ENCODE measurements around the gene BICDL1.

Gene BICDL1

DNA sequence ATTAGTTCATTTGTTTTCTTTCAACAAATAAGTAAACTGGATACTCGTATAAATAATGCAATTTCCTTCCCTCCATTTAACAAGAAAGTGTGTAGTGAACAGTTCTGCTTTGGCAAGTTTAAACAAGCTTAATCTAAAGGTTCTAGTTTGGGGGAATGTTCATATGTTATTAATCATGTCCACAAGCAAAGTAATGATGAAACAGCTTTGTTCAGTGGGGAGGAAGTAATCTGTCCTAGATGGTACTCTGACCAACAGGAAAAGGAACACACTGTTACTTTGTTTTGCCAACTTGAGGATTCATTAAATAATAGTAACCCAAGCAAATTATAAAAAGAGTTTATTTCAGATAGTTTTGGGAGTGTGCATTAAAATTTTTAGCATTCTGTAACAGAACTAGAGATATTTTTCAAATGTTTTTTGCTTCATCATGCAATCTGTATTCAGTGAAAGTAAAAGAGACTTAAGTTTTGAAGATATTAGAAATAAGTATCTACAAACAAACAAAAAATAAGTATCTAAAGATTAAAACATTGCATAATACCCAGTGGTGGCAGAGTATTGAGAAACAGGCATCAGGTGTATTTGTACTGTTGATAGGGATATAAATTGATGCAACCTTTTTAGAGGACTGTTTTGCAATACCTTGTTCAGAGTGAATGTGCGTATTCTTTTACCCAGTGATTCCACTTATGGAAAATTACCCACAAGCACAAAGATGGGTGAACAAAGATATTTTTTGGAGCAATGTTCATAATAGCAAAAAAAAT, 66.4 kb downstream of the BICDL1 start:
- DNase-seq: no peak

DNA sequence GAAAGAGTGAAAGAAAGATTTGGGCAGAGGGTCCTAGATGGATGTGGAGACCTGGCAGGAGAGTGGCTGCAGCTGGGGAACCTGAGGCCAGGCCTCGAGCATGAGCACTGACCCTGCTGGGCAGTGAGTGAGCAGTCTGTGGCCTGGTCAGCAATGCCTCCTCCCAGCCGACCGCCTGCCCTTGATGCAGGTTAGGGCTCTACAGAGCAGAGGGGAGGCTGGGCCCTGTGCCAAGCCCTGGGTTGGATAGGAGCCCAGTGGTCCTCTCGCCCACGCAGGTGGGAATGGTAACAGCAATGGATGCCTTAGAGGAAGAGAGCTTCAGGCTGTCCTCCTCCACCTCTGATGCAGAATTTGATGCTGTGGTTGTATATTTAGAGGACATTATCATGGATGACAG, 67.7 kb downstream of the BICDL1 start:
- DNase-seq: no peak

DNA sequence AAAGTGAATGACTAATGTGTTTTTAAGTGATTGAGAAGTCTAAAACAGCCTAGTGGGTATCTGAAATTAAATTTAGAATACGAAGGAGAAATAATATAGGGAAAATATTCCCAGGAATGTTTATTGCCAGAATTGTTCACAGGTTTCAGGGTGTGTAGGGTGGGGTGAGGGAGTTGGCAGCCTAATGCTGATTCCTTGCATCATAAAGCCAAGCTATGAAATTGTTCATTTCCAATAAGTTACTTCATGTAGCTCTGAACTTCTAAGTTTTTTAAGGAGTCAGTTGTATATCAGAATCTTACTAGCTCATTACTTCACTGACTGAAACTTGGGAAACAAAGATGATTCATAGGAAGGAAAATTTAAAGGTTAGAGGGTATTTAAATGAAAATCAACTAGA, 71.2 kb downstream of the BICDL1 start:
- no peak for DNase-seq

DNA sequence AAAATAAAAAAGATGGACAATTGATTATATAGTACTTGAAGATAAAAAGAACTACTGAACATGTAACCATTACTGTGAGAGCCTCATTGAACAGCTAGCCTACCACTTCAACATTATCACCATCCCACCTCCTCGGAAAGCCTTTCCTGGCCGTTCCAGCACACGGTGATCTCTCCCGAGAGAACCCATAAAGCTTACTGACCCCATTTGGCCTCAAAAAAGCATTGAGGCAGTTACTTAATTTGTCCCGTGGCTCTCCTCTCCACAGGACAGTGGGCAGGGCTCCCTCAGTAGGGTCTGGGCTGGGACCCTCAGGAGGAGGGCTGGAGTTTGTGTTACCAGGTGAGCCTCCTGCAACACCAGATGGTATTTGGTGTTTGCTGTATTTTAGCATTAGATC, 71.7 kb downstream of the BICDL1 start:
- no peak for DNase-seq

DNA sequence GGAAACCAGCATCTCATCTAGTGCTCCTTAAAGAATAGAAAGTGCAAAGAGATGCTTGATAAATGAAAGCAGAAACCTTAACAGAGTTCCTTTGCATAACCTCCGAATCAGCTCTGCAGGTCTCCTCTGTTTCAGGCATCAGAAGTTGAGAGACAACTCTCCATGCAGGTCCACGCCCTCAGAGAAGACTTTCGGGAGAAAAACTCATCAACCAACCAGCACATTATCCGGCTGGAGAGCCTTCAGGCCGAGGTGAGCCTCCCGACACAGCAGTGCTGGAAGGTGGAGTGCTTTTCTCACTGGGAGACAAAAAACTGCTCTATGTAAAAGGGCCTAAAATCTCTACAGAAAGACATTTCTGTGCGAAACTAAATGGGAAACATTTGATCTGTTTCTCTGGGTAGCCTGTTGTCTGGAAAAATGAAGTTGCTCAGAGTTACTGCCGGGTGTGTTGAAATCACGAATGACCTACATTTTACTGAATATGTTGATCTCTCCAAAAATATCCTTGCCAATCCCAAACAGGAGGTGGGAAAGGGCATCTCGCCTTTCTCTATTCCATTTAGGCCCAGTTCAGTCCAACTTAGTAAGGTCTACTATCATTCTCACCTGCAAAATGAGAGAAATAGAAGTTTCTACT, 72.7 kb downstream of the BICDL1 start:
- DNase-seq: no peak

DNA sequence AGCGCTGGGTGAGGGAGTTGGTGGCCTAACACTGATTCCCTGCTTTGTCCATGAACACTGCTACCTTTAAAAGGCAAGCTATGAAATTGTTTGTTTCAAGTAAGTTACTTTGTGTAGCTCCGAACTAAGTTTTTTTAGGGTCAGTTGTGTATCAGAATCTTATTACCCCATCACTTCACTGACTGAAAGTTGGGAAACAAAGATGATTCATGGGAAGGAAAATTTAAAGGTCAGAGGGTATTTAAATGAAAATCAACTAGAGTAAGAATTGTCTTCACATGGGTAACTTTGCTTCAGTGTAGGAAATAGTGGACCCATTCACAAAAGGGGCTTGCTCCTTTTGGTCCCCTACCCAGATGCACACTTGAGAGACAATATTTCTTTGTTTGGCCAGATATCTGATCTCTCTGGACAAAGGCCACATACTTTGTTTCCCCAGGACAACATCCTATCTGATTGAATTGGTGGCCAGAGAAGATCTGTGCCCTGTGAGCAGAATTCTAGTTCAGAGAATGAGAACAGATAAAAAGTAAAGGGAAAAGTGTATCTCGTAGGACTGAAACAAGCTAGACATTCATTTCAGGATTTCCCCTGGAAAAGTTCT, 74.0 kb downstream of the BICDL1 start:
- DNase-seq: no peak

DNA sequence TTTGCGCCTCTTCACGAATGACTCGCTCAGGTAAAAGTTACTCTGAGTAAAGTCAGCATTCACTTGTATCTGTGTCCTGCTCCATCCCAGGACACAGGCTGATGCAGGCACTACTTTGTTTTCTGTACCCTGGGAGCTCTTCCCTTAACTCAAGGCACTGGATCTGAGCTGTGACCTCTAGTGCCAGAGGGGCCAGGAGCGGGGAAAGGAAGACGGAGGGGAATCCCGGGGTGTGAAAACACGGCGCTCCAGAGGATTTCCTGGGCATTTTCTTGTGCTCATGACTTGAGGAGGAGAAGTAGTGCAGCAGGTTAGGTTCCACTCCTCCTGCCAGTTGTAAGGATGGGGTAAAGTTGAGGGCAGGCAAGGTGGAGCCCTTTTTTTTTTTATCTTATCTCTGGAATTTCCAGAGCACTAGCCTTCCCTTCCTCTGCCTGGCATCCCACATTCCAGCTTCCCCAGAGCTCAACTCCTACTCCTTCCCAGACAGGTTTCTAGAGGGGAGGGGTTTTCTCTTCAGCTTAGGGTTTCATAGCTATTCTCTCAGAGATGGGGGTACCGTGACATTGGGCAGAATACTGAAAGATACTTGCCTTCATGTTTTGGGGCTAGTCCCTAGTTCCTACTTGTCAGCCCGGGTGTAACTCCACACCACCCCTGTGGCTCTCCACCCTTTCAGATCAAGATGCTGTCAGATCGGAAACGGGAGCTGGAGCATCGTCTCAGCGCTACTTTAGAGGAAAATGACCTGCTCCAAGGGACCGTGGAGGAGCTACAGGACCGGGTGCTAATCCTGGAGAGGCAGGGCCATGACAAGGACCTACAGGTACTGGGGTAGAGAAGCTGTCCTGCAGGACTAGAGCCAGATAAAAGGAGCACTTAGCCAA, 75.3 kb downstream of the BICDL1 start:
- no peak for DNase-seq

DNA sequence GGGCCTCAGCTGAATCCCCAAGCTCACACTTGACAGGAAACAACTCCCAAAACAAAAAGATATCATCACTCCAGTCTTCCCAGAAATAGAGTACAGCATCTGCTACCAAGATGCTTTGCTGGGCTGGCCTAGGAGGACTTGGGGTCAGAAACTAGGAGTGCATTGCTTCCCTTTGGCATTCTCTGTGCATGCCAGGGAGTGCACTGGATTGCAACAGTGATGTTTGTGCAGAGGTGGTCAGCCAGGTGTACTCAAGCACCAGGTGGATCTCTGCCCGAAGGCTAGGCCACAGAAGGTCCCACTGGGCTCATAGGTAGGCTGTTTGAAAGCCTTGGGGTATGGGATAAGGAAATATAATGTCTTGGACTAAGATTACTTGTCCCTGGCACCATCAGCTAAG, 76.4 kb downstream of the BICDL1 start:
- DNase-seq: no peak

DNA sequence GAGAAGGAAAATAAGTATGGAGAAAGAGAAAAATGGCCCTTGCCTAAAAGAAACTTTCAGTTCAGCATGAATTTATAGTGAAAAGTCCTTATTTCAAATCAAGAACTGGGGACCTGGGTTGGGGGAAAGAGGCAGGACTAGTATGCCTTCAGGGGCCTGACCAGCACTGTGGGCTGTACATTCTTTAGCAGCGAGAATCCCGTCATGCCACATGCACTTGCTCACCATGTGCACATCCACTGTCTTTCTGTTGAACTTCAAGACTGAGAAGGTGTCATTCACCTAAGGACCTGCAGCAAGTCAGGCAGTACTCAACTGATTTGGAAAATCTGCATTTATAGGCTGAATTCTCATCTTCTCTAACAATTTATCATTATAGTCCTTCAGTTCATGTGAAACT, 77.3 kb downstream of the BICDL1 start:
- DNase-seq: no peak

DNA sequence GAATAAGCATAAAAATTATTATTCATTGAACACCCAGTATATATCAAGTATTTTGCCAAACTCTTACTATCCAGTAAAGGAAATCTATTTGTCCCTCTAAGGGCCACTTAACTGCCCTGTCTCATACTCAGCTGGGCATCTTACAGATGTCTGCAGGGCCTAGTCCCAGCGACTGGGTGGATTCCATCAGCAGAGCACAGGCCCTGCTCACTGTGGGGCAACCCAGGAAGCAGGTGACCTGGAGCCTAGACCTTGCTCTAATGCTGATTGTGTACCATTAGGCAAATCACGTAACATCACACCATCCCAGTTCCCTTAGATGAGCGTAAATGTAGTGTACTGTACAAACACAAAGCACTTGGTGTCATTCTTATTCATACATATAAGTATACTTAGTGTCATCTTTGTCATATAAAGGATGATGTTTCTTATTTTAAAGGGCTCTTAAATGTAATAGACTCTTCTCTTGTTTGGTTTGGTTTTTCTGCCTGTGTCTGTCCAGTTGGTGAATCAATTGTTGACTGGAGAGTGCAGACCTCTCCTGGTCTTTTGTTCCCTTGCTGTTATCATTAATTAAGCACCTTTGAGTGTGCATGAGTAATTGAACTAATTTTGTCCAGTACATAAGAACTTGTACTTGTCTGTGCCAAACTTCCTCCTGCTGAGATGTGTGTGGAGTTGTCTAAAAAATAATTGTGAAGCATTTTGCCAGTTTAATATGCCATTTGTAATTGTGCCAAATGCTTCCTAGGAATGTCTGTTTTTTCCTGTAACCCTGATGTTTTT, 78.2 kb downstream of the BICDL1 start:
- no peak for DNase-seq

DNA sequence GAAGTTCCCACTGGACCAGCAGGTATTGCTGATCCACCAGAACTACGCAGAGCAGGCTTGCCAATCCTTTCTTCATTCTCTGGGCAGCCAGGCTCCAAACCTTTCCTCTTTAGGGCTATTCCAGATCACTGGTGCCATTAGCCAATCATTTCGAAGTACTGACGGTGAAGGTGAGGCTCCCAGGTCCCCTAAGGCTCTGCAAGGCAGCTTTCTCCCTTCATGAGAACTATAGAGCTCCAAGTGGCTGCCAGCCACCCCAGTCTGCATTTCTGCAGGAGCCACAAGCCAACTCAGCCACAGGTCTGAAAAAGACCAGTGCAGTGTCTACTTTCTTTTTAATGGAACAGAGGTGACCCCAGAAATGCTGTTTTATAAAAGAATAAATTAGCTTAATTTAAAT, 78.9 kb downstream of the BICDL1 start:
- DNase-seq: no peak

DNA sequence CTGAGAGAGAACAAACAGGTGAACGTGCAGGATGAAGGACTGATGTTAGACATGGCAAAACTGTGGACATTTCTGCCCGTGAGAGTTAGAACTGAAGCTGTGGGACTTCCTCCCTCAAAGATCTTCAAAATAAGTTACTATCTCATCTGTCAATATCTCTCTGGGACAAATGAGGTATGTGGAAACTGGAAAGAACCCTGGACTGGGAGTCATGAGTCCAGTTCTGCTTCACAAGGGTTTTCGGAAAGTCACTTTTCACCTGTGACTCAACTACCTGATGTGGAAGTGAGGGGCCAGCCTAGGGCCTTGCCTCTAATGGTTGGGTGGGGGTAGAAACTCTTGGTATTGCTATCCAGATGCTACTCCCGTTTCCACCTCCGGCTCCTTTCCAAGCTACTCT, 80.2 kb downstream of the BICDL1 start:
- DNase-seq: no peak

DNA sequence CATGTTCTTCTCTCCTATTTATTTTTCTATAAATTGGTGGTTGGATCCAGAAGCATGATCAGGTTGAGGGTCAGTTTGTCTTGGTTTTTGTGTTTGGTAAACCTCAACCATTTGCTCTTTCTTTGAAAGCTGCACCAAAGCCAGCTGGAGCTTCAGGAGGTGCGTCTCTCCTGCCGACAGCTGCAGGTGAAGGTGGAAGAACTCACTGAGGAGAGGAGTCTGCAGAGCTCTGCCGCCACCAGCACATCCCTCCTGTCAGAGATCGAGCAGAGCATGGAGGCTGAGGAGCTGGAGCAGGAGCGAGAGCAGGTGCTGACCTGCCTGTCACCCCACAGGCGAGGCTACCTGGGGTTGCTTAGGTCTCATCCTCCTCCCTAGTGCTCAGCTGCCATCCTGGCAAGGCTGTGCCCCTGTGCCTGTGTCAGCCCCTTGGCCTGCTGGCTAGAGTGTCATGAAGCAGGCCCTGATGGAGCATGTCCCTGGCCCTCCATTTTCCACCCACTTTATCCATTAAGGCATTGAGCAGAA, 82.5 kb downstream of the BICDL1 start:
- no peak for DNase-seq

DNA sequence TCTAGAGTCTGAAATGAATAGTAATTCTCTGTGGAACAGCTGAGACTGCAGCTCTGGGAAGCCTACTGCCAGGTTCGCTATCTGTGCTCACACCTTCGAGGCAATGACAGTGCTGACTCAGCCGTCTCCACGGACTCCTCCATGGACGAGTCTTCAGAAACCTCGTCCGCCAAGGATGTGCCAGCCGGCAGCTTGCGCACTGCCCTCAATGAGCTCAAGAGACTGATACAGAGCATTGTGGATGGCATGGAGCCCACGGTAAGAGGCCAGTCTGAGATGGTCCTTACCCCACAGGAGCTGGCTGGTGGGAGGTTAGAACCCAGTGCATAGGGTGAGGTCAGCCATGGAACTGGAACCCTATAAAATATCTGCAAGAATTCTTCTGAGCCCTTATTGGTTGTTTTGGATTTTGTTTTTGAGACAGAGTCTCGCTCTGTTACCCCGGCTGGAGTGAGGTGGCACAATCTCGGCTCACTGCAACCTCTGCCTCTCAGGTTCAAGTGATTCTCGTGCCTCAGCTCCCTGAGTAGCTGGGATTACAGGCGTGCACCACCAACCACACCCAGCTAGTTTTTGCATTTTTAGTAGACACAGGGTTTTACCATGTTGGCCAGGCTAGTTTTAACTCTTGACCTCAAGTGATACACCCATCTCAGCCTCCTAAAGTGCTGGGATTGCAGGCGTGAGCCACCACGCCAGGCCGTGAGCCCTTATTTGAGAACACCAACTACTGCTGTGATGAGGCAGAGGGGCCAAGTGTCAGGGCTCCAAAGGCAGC, 83.6 kb downstream of the BICDL1 start:
- DNase-seq: no peak

DNA sequence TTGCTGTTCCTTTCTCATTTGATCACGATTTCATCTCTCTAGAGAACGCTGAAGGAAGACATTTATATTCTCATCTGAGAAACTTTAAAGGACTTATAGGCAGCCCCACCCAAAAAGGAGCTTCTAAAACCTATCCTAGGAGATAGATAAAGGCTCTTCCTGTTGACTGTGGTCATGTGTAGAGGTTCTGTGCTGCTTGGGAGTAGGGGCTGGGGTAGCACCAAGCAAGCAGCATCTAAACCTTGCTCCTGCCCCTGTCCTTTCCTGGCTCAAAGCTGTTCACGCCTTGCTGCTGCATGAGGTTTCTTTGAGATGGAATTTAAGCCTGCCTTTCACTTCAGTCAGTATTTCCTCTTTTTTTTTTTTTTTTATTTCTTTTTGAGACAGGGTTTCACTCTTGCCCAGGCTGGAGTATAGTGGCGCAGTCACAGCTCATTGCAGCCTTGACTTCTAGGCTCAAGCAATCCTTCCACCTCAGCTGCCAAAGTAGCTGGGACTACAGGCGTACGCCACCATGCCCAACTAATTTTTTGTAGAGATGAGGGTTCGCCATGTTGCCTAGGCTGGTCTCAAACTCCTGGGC, 86.1 kb downstream of the BICDL1 start:
- no peak for DNase-seq

DNA sequence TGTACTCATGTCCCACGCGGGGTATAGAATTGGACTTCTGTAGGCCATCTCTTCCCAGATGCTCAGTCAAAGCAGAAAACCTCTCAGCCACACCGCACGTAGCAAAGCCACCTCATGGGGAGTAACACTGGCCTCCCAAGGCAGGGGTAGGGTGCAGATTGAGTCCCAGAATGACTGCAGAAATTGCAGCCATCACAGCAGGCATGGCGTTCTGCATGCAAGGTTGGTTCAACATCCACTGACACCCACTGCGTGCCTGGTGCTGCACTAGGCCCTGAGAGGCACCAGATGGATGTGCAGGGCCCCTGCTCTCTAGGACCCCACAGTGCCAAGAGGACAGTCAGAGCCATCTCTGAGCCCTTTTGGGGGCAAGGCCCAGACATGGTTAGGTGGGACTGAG, 87.6 kb downstream of the BICDL1 start:
- no peak for DNase-seq

DNA sequence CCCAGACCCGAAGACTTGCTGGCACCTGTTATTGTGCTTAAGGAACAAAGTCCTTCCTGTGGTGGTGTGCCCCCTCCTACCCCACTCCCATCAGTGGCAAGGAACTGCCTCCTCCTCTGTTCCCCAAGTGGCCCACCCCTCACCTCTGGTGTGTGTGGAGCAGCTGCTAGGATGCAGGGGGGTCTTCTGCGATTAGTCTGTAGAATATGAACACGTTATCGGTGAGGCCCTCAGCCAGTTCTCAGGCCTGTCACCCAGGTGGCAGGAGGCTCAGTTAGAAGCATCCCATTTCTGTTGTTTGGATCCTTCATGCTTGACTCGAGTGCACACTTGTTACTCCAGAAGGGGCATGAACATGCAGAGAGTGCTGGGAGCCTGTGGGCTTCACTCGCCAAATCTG, 88.2 kb downstream of the BICDL1 start:
- no peak for DNase-seq

DNA sequence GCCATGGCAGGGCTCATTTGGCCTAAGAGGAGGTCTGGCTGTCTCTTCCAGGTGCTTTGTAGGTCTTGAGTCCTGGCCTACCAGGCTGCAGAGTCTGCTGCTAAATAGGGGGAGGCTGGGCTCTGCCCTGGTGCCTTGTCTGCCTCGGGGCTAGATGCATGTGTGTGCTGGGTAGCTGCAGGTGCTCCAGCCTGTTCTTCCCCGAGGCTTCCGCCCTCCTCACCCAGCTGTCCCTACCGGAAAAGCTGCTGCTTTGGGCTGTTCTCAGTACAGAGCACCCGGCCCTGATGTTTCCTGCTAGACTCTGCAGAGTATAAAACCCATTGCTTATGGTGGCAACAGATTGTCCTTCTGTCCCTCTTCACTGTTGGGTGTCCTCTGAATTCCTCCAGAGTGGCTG, 89.8 kb downstream of the BICDL1 start:
- no peak for DNase-seq

DNA sequence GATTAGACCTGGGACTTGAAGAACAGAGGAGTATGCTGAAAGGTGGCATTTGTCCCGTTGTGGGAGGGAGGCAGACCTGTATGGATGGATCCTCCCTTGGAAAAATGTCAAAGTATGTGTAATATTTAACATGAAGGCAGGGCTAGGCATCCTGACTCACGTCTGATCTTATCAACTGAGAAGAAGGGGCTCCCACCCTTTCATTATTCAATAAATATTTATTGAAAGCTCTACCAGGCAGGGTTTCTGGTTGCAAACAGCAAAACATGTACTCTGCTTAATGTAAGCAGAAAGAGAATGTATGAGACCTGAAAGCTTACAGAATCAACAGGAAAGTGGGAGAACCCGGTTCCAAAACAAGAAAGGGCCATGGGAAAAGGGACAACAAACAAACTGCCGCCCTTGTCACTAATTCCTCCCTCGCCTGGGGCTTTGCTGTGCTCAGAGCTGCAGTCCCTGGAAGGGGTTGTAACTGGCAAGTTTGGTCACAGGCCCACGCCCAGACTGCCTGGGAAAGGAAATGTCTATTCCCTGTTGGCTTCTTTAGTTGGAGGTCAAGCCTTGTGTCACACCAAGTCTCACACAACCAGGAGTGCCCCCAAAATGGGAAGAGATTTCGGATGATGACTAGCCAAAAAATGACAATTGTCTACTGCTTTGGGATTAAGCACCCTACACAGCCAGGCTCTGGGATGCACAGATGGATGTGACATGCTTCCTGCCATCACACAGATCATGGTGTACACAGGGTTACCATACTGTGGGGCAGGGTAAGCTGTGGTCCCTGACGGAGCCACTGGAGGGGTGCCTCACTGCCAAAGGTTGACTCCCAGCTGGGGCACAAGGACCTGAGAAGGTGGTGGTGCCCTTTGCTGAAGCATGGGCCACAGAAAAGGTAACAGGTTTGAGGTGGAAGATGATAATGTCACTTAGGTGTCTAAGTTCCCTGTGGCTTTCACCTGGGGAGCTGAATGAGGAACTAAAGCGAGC, 90.7 kb downstream of the BICDL1 start:
- no peak for DNase-seq

DNA sequence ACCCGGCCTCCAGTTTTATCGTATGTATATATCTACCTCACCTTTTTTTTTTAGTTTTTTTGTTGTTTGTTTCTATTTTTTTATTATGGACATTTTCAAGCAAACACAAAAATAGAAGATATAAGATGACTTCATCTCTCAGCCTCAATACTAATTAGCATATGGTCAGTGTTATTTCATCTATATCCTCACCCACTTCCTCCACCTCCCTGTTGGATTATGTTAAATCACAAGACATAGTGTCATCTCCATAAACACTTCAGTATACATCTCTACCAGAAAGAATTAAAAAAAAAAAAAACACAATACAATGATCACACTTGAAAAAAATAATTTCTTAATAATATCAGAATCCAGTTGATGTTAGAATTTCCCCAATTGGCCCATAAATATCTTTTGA, 92.6 kb downstream of the BICDL1 start:
- no peak for DNase-seq
